ENCODE data around the gene ANKRD24. TPM values are rescaled to one million over a fixed set of nuclear protein-coding genes. Genes with fewer than 3 reads are reported as not detected.
A peak's percentile ranks its signal among the peaks of the same experiment; 100 is the strongest.

Gene ANKRD24
- total RNA-seq, 4 donors from 2014 or later = 0.54 to 1.2 (median 0.77) TPM

GRCh38 chr19:4184718-4185352, 2.3 kb downstream of the ANKRD24 start:
- no peaks in the 10 kb centered on the region for H3K9me3 ChIP-seq
- H3K27me3 ChIP-seq = no peaks in the 10 kb centered on the region
- intact Hi-C loops (cut with DNase I) = loop anchor here (5.0 to 10.0 kb wide), 2 partner anchors 63 to 200 kb away; partner anchors contain the start of genes EEF2 and MAP2K2
- no peaks in the 10 kb centered on the region for H3K36me3 ChIP-seq
- DNase-seq = no peak
- no peak overlapping the region for H3K4me3 ChIP-seq (replicated peaks in 1 of 3)
- no peak overlapping the region for H3K27ac ChIP-seq
- 91% methylated on average over 2 of the region's 2 CpGs for WGBS, 2 donors
- TF ChIP-seq POLR2A (IDR thresholded peaks at IDR 0.05) = no peak
- TF ChIP-seq CTCF (IDR thresholded peaks at IDR 0.05) = no peak
- peaks cover 15 to 16% of the 10 kb centered on the region in 2 donors for H3K4me1 ChIP-seq

- no peak for DNase-seq
- Histone ChIP-seq H3K9me3 (no peaks in the 10 kb centered on the region), H3K4me1 (peaks cover 15 to 16% of the 10 kb centered on the region in 2 donors), H3K4me3 (replicated peaks in 1 of 3) (no peak overlapping the region), H3K36me3 (no peaks in the 10 kb centered on the region), H3K27ac (no peak overlapping the region), H3K27me3 (no peaks in the 10 kb centered on the region)
- TF ChIP-seq POLR2A (IDR thresholded peaks at IDR 0.05) (no peak), CTCF (IDR thresholded peaks at IDR 0.05) (no peak)
- 39 to 47% methylated on average over 9 of the region's 9 CpGs for WGBS, 2 donors
- intact Hi-C loops (cut with DNase I) = loop anchor here (10.0 kb wide), 1 partner anchor 201 kb away; the partner anchor contains the start of gene EEF2
Measured at GRCh38 chr19:4185413-4186086, 3.1 kb downstream of the ANKRD24 start.

GRCh38 chr19:4186087-4186993, 3.9 kb downstream of the ANKRD24 start:
- Histone ChIP-seq H3K9me3 (no peaks in the 10 kb centered on the region), H3K27ac (no peak overlapping the region), H3K4me1 (peaks cover 11 to 12% of the 10 kb centered on the region in 2 donors), H3K4me3 (replicated peaks in 1 of 3) (no peak overlapping the region), H3K27me3 (no peaks in the 10 kb centered on the region), H3K36me3 (no peaks in the 10 kb centered on the region)
- DNase-seq = peak; percentile 46 to 62
- WGBS, 2 donors = 34 to 35% methylated on average over 22 of the region's 22 CpGs
- TF ChIP-seq POLR2A (IDR thresholded peaks at IDR 0.05) = no peak
- TF ChIP-seq CTCF (IDR thresholded peaks at IDR 0.05) = peak; percentile 28 to 67 (median 46)
- intact Hi-C loops (cut with DNase I) = loop anchor here (10.0 kb wide), 1 partner anchor 202 kb away; the partner anchor contains the start of gene EEF2

GRCh38 chr19:4187313-4188122, 5.0 kb downstream of the ANKRD24 start:
- Histone ChIP-seq H3K4me1 (peaks cover 6% of the 10 kb centered on the region in 2 donors), H3K36me3 (no peaks in the 10 kb centered on the region), H3K27me3 (no peaks in the 10 kb centered on the region), H3K27ac (no peak overlapping the region), H3K9me3 (no peaks in the 10 kb centered on the region), H3K4me3 (replicated peaks in 1 of 3) (no peak overlapping the region)
- TF ChIP-seq CTCF (IDR thresholded peaks at IDR 0.05) (no peak), POLR2A (IDR thresholded peaks at IDR 0.05) (no peak)
- WGBS, 2 donors = 95 to 98% methylated on average over 10 of the region's 10 CpGs
- no peak for DNase-seq
- intact Hi-C loops (cut with DNase I) = loop anchor here (10.0 kb wide), 1 partner anchor 203 kb away; the partner anchor contains the start of gene EEF2

All from thyroid gland (tissue), 4 donors.